Measurements from ENCODE around the gene TMEM242. TPM values are rescaled to one million over a fixed set of nuclear protein-coding genes. Genes with fewer than 3 reads are reported as not detected.

The TMEM242 gene
- total and polyA plus RNA-seq, 7 donors, result 1.8 to 10.0 (median 6.9) TPM

DNA sequence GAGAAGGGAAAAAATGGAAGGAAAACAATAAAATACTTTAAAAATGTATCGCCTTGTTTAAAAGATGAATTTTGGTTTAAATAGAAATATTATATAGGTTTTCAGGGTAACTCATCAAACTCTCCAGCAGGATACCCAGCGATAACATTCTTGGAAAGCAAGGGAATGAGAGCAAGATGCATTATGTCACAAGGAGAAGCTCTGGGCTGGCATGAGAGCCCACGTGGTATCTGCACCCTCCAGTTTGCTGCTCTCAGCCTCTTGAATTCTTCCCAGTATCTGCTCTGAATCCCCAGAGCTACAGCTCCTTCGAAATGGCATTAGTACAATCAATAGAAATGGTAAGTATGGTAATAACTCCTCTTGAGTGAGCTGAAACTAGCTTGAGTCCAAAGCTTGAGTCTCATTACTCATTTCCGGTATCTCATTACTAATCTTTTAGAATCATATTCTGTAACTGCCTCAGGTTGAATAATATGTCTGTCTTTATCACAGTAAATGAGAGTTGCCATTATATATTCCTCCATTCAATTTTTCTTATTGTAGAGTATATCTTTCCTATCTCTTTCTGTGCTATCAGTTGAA is 4.9 kb upstream of the TMEM242 start:
- no peak for DNase-seq
- peaks cover 0 to 5% (median 2%) of the 10 kb centered on the region in 4 donors for H3K4me1 ChIP-seq
- no peaks in the 10 kb centered on the region for H3K9me3 ChIP-seq
- peaks cover 0 to 2% (median 0%) of the 10 kb centered on the region in 3 donors for H3K27me3 ChIP-seq
- no peak overlapping the region for H3K4me3 ChIP-seq
- no peak overlapping the region for H3K27ac ChIP-seq
- TF ChIP-seq POLR2AphosphoS5 (IDR thresholded peaks at IDR 0.05), result no peak
- TF ChIP-seq EP300 (IDR thresholded peaks at IDR 0.05), result no peak
- no peak for TF ChIP-seq POLR2A (IDR thresholded peaks at IDR 0.05)
- TF ChIP-seq, protein P1, sequence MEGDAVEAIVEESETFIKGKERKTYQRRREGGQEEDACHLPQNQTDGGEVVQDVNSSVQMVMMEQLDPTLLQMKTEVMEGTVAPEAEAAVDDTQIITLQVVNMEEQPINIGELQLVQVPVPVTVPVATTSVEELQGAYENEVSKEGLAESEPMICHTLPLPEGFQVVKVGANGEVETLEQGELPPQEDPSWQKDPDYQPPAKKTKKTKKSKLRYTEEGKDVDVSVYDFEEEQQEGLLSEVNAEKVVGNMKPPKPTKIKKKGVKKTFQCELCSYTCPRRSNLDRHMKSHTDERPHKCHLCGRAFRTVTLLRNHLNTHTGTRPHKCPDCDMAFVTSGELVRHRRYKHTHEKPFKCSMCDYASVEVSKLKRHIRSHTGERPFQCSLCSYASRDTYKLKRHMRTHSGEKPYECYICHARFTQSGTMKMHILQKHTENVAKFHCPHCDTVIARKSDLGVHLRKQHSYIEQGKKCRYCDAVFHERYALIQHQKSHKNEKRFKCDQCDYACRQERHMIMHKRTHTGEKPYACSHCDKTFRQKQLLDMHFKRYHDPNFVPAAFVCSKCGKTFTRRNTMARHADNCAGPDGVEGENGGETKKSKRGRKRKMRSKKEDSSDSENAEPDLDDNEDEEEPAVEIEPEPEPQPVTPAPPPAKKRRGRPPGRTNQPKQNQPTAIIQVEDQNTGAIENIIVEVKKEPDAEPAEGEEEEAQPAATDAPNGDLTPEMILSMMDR (IDR thresholded peaks at IDR 0.05), result no peak
- 69 to 78% methylated on average over 5 of the region's 5 CpGs for WGBS, 2 donors
- no peaks in the 10 kb centered on the region for H3K36me3 ChIP-seq
- intact Hi-C loops (cut with DNase I), result loop anchor here (10.0 kb wide), 1 partner anchor 437 kb away; no protein-coding TSS in a partner anchor

DNA sequence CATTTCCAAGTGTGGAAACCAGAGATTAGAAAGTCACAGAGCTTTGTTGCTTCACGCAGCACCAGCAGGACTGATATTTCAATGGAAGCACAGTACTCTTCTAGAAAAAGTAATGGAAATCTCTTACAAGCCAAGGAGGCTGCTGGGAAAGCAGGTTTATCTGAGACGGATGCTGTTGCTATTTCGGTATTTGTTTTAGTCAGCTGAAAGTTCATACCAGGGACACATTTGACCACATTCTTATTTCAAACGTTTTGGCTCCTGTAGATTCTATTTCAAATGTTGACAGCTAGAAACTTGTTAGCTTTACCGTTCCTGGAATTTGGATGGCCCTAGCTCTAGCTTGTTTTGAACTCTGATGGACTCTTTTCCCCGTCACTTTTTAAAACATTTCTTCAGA is 3.7 kb upstream of the TMEM242 start:
- intact Hi-C loops (cut with DNase I), result loop anchor here (10.0 kb wide), 1 partner anchor 438 kb away; no protein-coding TSS in a partner anchor
- WGBS, 2 donors, result 36 to 48% methylated on average over 6 of the region's 6 CpGs

DNA sequence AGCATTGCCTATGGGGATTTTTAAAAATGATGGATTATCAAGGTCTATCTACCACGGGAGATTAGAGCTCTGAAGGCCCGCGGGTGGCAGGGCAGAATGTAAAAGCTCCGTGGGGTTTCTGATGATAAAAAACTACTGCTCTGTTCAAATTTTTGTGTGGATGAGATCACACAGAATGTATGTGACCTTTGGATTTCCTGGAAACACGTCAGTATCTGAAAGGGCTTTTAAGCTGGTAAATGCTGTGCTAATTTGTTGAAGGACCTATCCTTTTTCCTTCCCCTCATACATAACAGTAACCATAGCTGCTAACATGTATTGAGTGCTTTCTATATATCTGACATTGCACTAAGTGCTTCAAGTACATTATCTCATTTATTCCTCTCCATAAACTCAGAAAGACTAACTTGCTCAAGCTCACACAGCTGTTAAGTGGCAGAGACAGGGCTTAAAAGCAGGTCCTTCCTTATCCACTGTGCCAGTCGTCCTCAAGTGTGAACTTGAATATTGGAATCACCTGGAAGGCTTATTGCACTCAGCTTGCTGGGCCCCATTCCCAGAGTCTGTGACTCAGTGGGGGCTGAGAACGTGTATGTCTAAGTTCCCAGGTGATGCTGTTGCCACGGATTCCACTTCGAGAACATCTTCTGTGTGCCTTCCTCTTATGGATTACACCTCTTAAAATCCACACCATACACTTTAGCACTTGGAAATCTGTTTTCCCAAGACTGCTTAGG is 1.9 kb upstream of the TMEM242 start:
- intact Hi-C loops (cut with DNase I), result loop anchor here (10.0 kb wide), 1 partner anchor 440 kb away; no protein-coding TSS in a partner anchor
- no peak for TF ChIP-seq POLR2A (IDR thresholded peaks at IDR 0.05)
- no peak for TF ChIP-seq POLR2AphosphoS5 (IDR thresholded peaks at IDR 0.05)
- TF ChIP-seq, protein P1 (IDR thresholded peaks at IDR 0.05), result no peak
- TF ChIP-seq EP300 (IDR thresholded peaks at IDR 0.05), result no peak
- 37 to 71% methylated on average over 9 of the region's 9 CpGs for WGBS, 2 donors
- Histone ChIP-seq H3K27me3 (no peaks in the 10 kb centered on the region), H3K9me3 (no peaks in the 10 kb centered on the region), H3K4me3 (no peak overlapping the region), H3K36me3 (no peaks in the 10 kb centered on the region), H3K27ac (no peak overlapping the region), H3K4me1 (peaks cover 0 to 18% (median 14%) of the 10 kb centered on the region in 4 donors)
- no peak for DNase-seq

More for the DNA sequence above, 3.7 kb upstream of the TMEM242 start:
- Histone ChIP-seq H3K36me3 (no peaks in the 10 kb centered on the region), H3K4me3 (no peak overlapping the region), H3K27me3 (no peaks in the 10 kb centered on the region), H3K4me1 (peaks cover 0 to 14% (median 10%) of the 10 kb centered on the region in 4 donors), H3K9me3 (no peaks in the 10 kb centered on the region), H3K27ac (no peak overlapping the region)
- no peak for DNase-seq
- TF ChIP-seq POLR2AphosphoS5 (IDR thresholded peaks at IDR 0.05) (no peak), EP300 (IDR thresholded peaks at IDR 0.05) (no peak), POLR2A (IDR thresholded peaks at IDR 0.05) (no peak)
- TF ChIP-seq, protein P1 (IDR thresholded peaks at IDR 0.05), result no peak

DNA sequence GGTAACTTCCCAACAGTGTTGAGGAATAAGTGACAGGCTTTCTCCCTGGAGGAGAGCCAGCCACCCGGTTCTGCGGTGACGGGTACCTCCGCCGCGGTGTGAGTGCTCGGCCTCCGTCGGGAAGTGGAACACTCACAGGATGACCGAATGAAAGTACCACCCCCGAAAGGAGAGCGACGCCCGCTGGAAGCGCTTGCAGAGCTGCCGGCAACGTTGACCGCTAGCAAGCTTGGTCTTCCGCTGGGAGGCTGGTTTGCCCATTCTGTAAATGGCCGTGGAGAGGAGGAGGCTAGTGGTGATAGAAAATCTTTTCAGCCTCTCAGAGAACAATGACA is 614 bp upstream of the TMEM242 start:
- H3K27me3 ChIP-seq, result no peaks in the 10 kb centered on the region
- peak in 2 of 4 donors; percentile 52 to 60 for TF ChIP-seq POLR2AphosphoS5 (IDR thresholded peaks at IDR 0.05)
- peak in 1 of 2 donors; percentile 17 for TF ChIP-seq POLR2A (IDR thresholded peaks at IDR 0.05)
- no peak for TF ChIP-seq EP300 (IDR thresholded peaks at IDR 0.05)
- TF ChIP-seq, protein P1 (IDR thresholded peaks at IDR 0.05), result no peak
- H3K27ac ChIP-seq, result peak overlapping the region; percentile 93 to 96 (median 96)
- no peaks in the 10 kb centered on the region for H3K9me3 ChIP-seq
- intact Hi-C loops (cut with DNase I), result loop anchor here (1.0 to 10.0 kb wide), 2 partner anchors 57 to 441 kb away; partner anchors contain the start of gene ZDHHC14
- 0 to 1% methylated on average over 20 of the region's 20 CpGs for WGBS, 2 donors
- peaks cover 0 to 18% (median 14%) of the 10 kb centered on the region in 4 donors for H3K4me1 ChIP-seq
- H3K36me3 ChIP-seq, result peaks cover 0 to under 1% (median 0%) of the 10 kb centered on the region in 4 donors
- peak overlapping the region; percentile 69 to 79 (median 75) for H3K4me3 ChIP-seq
- peak; percentile 88 for DNase-seq
